ENCODE data around the gene CD200.

CD200 gene

DNA sequence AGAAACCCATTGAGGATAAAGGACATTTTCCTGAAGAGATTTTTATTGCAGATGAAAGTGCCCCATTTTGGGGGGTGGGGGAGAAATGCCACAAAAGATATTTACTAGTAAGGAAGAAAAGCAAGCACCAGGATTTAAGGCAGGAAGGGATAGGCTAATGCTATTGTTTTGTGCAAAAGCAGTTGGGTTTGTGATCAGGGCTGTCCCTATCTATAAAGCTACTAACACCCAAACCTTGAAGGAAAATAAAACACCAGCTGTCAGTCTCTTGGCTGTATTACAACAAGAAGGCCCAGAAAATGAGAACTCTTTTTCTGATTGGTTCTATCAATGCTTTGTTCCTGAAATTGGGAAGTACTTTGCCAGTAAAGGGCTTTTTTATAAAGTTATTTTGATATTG lies 56.0 kb downstream of the CD200 start:
- TF ChIP-seq, protein P1, sequence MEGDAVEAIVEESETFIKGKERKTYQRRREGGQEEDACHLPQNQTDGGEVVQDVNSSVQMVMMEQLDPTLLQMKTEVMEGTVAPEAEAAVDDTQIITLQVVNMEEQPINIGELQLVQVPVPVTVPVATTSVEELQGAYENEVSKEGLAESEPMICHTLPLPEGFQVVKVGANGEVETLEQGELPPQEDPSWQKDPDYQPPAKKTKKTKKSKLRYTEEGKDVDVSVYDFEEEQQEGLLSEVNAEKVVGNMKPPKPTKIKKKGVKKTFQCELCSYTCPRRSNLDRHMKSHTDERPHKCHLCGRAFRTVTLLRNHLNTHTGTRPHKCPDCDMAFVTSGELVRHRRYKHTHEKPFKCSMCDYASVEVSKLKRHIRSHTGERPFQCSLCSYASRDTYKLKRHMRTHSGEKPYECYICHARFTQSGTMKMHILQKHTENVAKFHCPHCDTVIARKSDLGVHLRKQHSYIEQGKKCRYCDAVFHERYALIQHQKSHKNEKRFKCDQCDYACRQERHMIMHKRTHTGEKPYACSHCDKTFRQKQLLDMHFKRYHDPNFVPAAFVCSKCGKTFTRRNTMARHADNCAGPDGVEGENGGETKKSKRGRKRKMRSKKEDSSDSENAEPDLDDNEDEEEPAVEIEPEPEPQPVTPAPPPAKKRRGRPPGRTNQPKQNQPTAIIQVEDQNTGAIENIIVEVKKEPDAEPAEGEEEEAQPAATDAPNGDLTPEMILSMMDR (IDR thresholded peaks at IDR 0.05; ENCODE audit: unreplicated experiment in 3 of 3) = no peak
- Mint-ChIP-seq H3K27ac (peak overlapping the region; percentile 22 to 77 (median 56)), H3K4me1 (peaks cover 47% of the 10 kb centered on the region), H3K36me3 (ENCODE audit: low read depth) (peaks cover 9% of the 10 kb centered on the region), H3K27me3 (ENCODE audit: low read depth) (no peaks in the 10 kb centered on the region), H3K4me3 (no peak overlapping the region), H3K9me3 (peaks cover 6% of the 10 kb centered on the region)

DNA sequence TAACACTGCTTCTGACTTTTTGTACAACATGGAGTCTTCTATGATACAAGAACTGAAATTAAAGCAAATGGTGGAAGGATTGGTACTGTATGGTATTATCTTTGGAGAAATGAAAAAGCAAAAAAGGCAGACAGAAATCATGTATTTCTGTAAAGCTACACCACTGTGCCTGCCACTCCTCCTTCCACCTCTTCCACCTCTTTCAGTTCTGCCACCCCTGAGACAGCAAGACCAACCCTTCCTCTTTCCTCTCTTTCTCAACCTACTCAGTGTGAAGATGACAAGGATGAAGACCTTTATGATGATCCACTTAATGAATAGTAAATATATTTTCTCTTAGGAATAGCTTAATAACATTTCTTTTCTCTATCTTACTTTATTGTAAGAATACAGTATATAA lies 57.0 kb downstream of the CD200 start:
- TF ChIP-seq, protein P1 (IDR thresholded peaks at IDR 0.05; ENCODE audit: unreplicated experiment in 3 of 3) = no peak
- Mint-ChIP-seq H3K27me3 (ENCODE audit: low read depth) (no peaks in the 10 kb centered on the region), H3K9me3 (peaks cover 6% of the 10 kb centered on the region), H3K27ac (peak overlapping the region; percentile 56 to 70 (median 58)), H3K36me3 (ENCODE audit: low read depth) (peaks cover 9% of the 10 kb centered on the region), H3K4me1 (peaks cover 52% of the 10 kb centered on the region), H3K4me3 (no peak overlapping the region)

DNA sequence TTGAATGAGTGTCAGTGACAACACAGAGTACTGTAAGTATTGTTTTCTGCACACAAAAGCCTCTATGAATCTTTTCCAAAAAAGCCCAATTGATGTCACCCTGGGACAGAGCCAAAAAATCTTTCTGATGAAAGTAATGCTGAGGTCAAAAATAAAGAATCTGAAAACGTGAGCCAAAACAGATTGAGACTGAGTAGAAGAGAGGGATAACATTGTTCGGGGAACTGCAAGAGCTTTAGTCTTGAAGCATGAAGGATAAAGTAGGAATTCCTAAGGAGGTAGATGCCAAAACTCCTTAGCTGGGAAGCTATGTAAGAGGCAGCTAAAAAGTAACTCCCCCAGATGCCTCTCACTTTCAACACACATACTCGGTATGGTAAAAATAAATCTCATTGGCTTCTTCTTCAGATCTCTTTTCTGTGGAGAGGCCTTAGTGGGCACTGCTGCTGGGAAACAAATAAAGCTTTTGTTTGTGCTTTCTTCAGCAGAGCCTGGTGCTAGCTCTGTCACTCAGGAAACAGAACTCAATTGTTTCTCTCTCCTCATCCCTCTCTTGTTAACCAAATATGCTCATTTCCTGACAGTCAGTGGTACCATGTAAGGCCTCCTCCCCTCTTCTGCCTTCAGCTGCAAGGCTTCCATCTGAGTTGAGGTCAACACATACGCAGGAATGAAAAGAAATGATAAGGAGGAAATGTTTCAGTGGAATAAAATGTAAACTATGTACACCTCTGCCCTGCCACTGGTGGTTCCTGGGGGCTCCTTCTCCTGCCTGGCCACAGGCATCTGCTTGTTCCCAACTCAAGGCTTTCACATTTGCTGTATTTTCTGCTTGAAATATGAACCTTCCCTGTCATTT lies 58.1 kb downstream of the CD200 start:
- TF ChIP-seq, protein P1 (IDR thresholded peaks at IDR 0.05; ENCODE audit: unreplicated experiment in 3 of 3) = no peak
- peak overlapping the region; percentile 81 to 92 (median 86) for H3K27ac Mint-ChIP-seq
- H3K36me3 Mint-ChIP-seq (ENCODE audit: low read depth) = peaks cover 9% of the 10 kb centered on the region
- H3K9me3 Mint-ChIP-seq = peaks cover 6% of the 10 kb centered on the region
- no peaks in the 10 kb centered on the region for H3K27me3 Mint-ChIP-seq (ENCODE audit: low read depth)
- peak overlapping the region in 1 of 3 experiments; percentile 9 for H3K4me3 Mint-ChIP-seq
- H3K4me1 Mint-ChIP-seq = peaks cover 56% of the 10 kb centered on the region

DNA sequence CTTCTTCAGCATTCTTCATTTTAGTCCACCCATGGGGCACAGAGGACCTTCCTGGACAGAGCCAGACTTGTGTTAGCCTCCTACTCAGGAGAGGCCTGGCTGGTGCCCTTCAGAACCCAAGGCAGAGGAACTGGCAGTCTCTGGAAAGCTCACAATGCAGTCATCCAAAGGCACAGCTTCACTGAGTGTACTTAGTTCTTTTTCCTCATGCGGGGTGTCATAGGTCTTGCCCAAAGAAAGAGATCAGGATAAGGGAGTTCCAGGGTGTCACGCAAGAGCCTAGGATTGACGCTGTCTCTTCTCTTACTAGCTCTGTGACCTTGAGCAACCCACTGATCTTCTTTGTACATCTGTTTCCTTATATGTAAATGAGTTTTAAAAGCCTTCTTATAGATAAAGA lies 58.7 kb downstream of the CD200 start:
- Mint-ChIP-seq H3K27ac (peak overlapping the region; percentile 81 to 92 (median 86)), H3K9me3 (peaks cover 6% of the 10 kb centered on the region), H3K27me3 (ENCODE audit: low read depth) (no peaks in the 10 kb centered on the region), H3K4me1 (peaks cover 60% of the 10 kb centered on the region), H3K36me3 (ENCODE audit: low read depth) (peaks cover 9% of the 10 kb centered on the region), H3K4me3 (no peak overlapping the region)
- TF ChIP-seq, protein P1 (IDR thresholded peaks at IDR 0.05; ENCODE audit: unreplicated experiment in 3 of 3) = no peak

DNA sequence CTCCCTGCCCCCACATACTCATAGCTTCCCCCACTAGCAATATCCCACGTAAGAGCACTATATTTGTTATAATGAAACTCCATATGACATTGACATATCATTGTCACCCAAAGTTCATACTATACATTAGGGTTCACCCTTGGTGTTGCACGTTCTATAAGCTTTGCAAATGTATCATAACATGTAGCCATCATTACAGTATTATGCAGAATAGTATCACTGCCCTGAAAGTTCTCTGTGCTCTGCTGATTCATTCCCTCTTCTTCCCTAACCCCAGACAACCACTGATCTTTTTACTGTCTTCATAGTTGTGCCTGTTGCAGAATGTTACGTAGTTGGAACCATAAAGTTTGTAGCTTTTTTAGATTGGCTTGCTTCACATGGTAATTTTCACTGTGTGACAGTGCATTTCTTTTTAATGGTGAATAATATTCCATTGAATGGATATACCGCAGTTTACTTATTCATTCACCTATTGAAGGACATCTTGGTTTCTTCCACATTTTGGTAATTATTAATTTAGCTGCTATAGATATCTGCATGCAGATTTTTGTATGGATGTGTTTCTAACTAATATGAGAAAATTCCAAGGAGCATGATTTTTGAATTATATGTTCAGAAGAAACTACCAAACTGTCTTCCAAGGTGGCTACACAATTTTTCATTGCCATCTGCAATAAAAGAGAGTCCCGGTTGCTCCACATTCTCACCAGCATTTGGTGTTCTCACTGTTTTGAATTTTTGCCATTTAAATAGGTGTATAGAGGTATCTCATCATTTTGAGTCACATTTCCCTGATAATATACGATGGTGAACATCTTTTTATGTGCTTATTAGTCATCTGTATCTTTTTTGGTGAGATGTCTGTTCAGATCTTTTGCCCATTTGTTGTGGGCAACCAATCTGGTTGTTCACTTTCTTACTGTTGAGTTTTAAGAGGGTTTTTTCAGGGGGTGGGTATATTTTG lies 59.7 kb downstream of the CD200 start:
- peaks cover 6% of the 10 kb centered on the region for H3K9me3 Mint-ChIP-seq
- H3K36me3 Mint-ChIP-seq (ENCODE audit: low read depth) = peaks cover 9% of the 10 kb centered on the region
- peaks cover 60% of the 10 kb centered on the region for H3K4me1 Mint-ChIP-seq
- H3K27ac Mint-ChIP-seq = peak overlapping the region; percentile 69 to 83 (median 81)
- peaks cover 2% of the 10 kb centered on the region for H3K27me3 Mint-ChIP-seq (ENCODE audit: low read depth)
- no peak overlapping the region for H3K4me3 Mint-ChIP-seq
- TF ChIP-seq, protein P1 (IDR thresholded peaks at IDR 0.05; ENCODE audit: unreplicated experiment in 3 of 3) = no peak

All from nephron (organoid).